ENCODE measurements around the gene TMED4.

TMED4 gene

GRCh38 chr7:44581879-44582603 lies at the start of gene TMED4:
Gene TMED4, minus strand, starts transcription at chr7:44582231. Its CDS starts 25 bp downstream, at chr7:44582206.
- Histone ChIP-seq H3K9me3 (ENCODE audit: control insufficient read depth in 2 of 2, low read length in 2 of 2) (no peaks in the 10 kb centered on the region), H3K4me1 (ENCODE audit: control insufficient read depth in 2 of 2, insufficient read depth in 2 of 2, low read length in 2 of 2) (peaks cover 15 to 17% of the 10 kb centered on the region in 2 donors), H3K4me3 (ENCODE audit: low read length in 2 of 2) (peak within 1 kb of the TSS; percentile 88 to 96), H3K27me3 (ENCODE audit: control insufficient read depth in 2 of 2, insufficient read depth in 2 of 2, low read length in 2 of 2) (no peaks in the 10 kb centered on the region), H3K27ac (ENCODE audit: low read depth in 2 of 2, low read length in 2 of 2) (peak within 1 kb of the TSS; percentile 99 to 100), H3K36me3 (ENCODE audit: control insufficient read depth in 2 of 2, insufficient read depth in 2 of 2, low read length in 2 of 2) (peaks cover 18 to 23% of the 10 kb centered on the region in 2 donors), H3K9ac (ENCODE audit: low read depth in 1 of 2, low read length in 2 of 2) (peak within 1 kb of the TSS; percentile 98 to 100)

- Histone ChIP-seq H3K36me3 (ENCODE audit: control insufficient read depth in 2 of 2, insufficient read depth in 2 of 2, low read length in 2 of 2) (peaks cover 13 to 18% of the 10 kb centered on the region in 2 donors), H3K27me3 (ENCODE audit: control insufficient read depth in 2 of 2, insufficient read depth in 2 of 2, low read length in 2 of 2) (no peaks in the 10 kb centered on the region), H3K27ac (ENCODE audit: low read depth in 2 of 2, low read length in 2 of 2) (peak overlapping the region; percentile 56 to 91), H3K4me1 (ENCODE audit: control insufficient read depth in 2 of 2, insufficient read depth in 2 of 2, low read length in 2 of 2) (peaks cover 46 to 52% of the 10 kb centered on the region in 2 donors), H3K9me3 (ENCODE audit: control insufficient read depth in 2 of 2, low read length in 2 of 2) (no peaks in the 10 kb centered on the region), H3K9ac (ENCODE audit: low read depth in 1 of 2, low read length in 2 of 2) (no peak overlapping the region), H3K4me3 (ENCODE audit: low read length in 2 of 2) (no peak overlapping the region)
Observed at GRCh38 chr7:44631458-44632115, 49.6 kb upstream of the TMED4 start.

GRCh38 chr7:44630792-44631457 lies 48.9 kb upstream of the TMED4 start:
- H3K9me3 ChIP-seq (ENCODE audit: control insufficient read depth in 2 of 2, low read length in 2 of 2) = no peaks in the 10 kb centered on the region
- peaks cover 19 to 23% of the 10 kb centered on the region in 2 donors for H3K36me3 ChIP-seq (ENCODE audit: control insufficient read depth in 2 of 2, insufficient read depth in 2 of 2, low read length in 2 of 2)
- no peak overlapping the region for H3K9ac ChIP-seq (ENCODE audit: low read depth in 1 of 2, low read length in 2 of 2)
- peak overlapping the region; percentile 40 to 56 for H3K27ac ChIP-seq (ENCODE audit: low read depth in 2 of 2, low read length in 2 of 2)
- H3K4me1 ChIP-seq (ENCODE audit: control insufficient read depth in 2 of 2, insufficient read depth in 2 of 2, low read length in 2 of 2) = peaks cover 39 to 46% of the 10 kb centered on the region in 2 donors
- H3K4me3 ChIP-seq (ENCODE audit: low read length in 2 of 2) = no peak overlapping the region
- no peaks in the 10 kb centered on the region for H3K27me3 ChIP-seq (ENCODE audit: control insufficient read depth in 2 of 2, insufficient read depth in 2 of 2, low read length in 2 of 2)

GRCh38 chr7:44629829-44630522 lies 47.9 kb upstream of the TMED4 start:
- Histone ChIP-seq H3K27ac (ENCODE audit: low read depth in 2 of 2, low read length in 2 of 2) (peak overlapping the region; percentile 56 to 59), H3K9ac (ENCODE audit: low read depth in 1 of 2, low read length in 2 of 2) (no peak overlapping the region), H3K4me1 (ENCODE audit: control insufficient read depth in 2 of 2, insufficient read depth in 2 of 2, low read length in 2 of 2) (peaks cover 31 to 36% of the 10 kb centered on the region in 2 donors), H3K36me3 (ENCODE audit: control insufficient read depth in 2 of 2, insufficient read depth in 2 of 2, low read length in 2 of 2) (peaks cover 29 to 31% of the 10 kb centered on the region in 2 donors), H3K4me3 (ENCODE audit: low read length in 2 of 2) (no peak overlapping the region), H3K9me3 (ENCODE audit: control insufficient read depth in 2 of 2, low read length in 2 of 2) (no peaks in the 10 kb centered on the region), H3K27me3 (ENCODE audit: control insufficient read depth in 2 of 2, insufficient read depth in 2 of 2, low read length in 2 of 2) (no peaks in the 10 kb centered on the region)

GRCh38 chr7:44626620-44627019 lies 44.6 kb upstream of the TMED4 start:
- no peaks in the 10 kb centered on the region for H3K9me3 ChIP-seq (ENCODE audit: control insufficient read depth in 2 of 2, low read length in 2 of 2)
- H3K9ac ChIP-seq (ENCODE audit: low read depth in 1 of 2, low read length in 2 of 2) = no peak overlapping the region
- peaks cover 15 to 23% of the 10 kb centered on the region in 2 donors for H3K4me1 ChIP-seq (ENCODE audit: control insufficient read depth in 2 of 2, insufficient read depth in 2 of 2, low read length in 2 of 2)
- no peaks in the 10 kb centered on the region for H3K27me3 ChIP-seq (ENCODE audit: control insufficient read depth in 2 of 2, insufficient read depth in 2 of 2, low read length in 2 of 2)
- no peak overlapping the region for H3K27ac ChIP-seq (ENCODE audit: low read depth in 2 of 2, low read length in 2 of 2)
- H3K4me3 ChIP-seq (ENCODE audit: low read length in 2 of 2) = no peak overlapping the region
- peaks cover 36 to 40% of the 10 kb centered on the region in 2 donors for H3K36me3 ChIP-seq (ENCODE audit: control insufficient read depth in 2 of 2, insufficient read depth in 2 of 2, low read length in 2 of 2)

GRCh38 chr7:44625526-44626471 lies 43.8 kb upstream of the TMED4 start:
- Histone ChIP-seq H3K27ac (ENCODE audit: low read depth in 2 of 2, low read length in 2 of 2) (no peak overlapping the region), H3K9ac (ENCODE audit: low read depth in 1 of 2, low read length in 2 of 2) (no peak overlapping the region), H3K36me3 (ENCODE audit: control insufficient read depth in 2 of 2, insufficient read depth in 2 of 2, low read length in 2 of 2) (peaks cover 36 to 40% of the 10 kb centered on the region in 2 donors), H3K9me3 (ENCODE audit: control insufficient read depth in 2 of 2, low read length in 2 of 2) (no peaks in the 10 kb centered on the region), H3K4me1 (ENCODE audit: control insufficient read depth in 2 of 2, insufficient read depth in 2 of 2, low read length in 2 of 2) (peaks cover 12 to 19% of the 10 kb centered on the region in 2 donors), H3K27me3 (ENCODE audit: control insufficient read depth in 2 of 2, insufficient read depth in 2 of 2, low read length in 2 of 2) (no peaks in the 10 kb centered on the region), H3K4me3 (ENCODE audit: low read length in 2 of 2) (no peak overlapping the region)

GRCh38 chr7:44624318-44624717 lies 42.3 kb upstream of the TMED4 start:
- H3K4me1 ChIP-seq (ENCODE audit: control insufficient read depth in 2 of 2, insufficient read depth in 2 of 2, low read length in 2 of 2) = peaks cover 8 to 17% of the 10 kb centered on the region in 2 donors
- no peaks in the 10 kb centered on the region for H3K27me3 ChIP-seq (ENCODE audit: control insufficient read depth in 2 of 2, insufficient read depth in 2 of 2, low read length in 2 of 2)
- H3K9me3 ChIP-seq (ENCODE audit: control insufficient read depth in 2 of 2, low read length in 2 of 2) = no peaks in the 10 kb centered on the region
- peak overlapping the region in 1 of 2 donors; percentile 61 for H3K27ac ChIP-seq (ENCODE audit: low read depth in 2 of 2, low read length in 2 of 2)
- no peak overlapping the region for H3K4me3 ChIP-seq (ENCODE audit: low read length in 2 of 2)
- no peak overlapping the region for H3K9ac ChIP-seq (ENCODE audit: low read depth in 1 of 2, low read length in 2 of 2)
- peaks cover 30 to 36% of the 10 kb centered on the region in 2 donors for H3K36me3 ChIP-seq (ENCODE audit: control insufficient read depth in 2 of 2, insufficient read depth in 2 of 2, low read length in 2 of 2)

GRCh38 chr7:44622342-44623151 lies 40.5 kb upstream of the TMED4 start:
- Histone ChIP-seq H3K4me3 (ENCODE audit: low read length in 2 of 2) (peak overlapping the region in 1 of 2 donors; percentile 31), H3K9ac (ENCODE audit: low read depth in 1 of 2, low read length in 2 of 2) (no peak overlapping the region), H3K27me3 (ENCODE audit: control insufficient read depth in 2 of 2, insufficient read depth in 2 of 2, low read length in 2 of 2) (no peaks in the 10 kb centered on the region), H3K27ac (ENCODE audit: low read depth in 2 of 2, low read length in 2 of 2) (peak overlapping the region; percentile 52 to 61), H3K9me3 (ENCODE audit: control insufficient read depth in 2 of 2, low read length in 2 of 2) (no peaks in the 10 kb centered on the region), H3K36me3 (ENCODE audit: control insufficient read depth in 2 of 2, insufficient read depth in 2 of 2, low read length in 2 of 2) (peaks cover 27 to 30% of the 10 kb centered on the region in 2 donors), H3K4me1 (ENCODE audit: control insufficient read depth in 2 of 2, insufficient read depth in 2 of 2, low read length in 2 of 2) (peaks cover 8 to 32% of the 10 kb centered on the region in 2 donors)
